H1 (cell line): ENCODE data around the gene MRPS18B. TPM values are rescaled to one million over a fixed set of nuclear protein-coding genes. Genes with fewer than 3 reads are reported as not detected.
A peak's percentile ranks its signal among the peaks of the same experiment; 100 is the strongest.

Experiments used
- CTCF ChIA-PET: fragments of 300-600 bp; sonication (Branson Sonifier 250); formaldehyde crosslinking; loops from one replicate; lab custom pipeline; 2021; ENCODE audit not compliant: partially characterized antibody; lab: Charles Lee
- POLR2A ChIA-PET: fragments of 300-600 bp; sonication (Branson Sonifier 250); formaldehyde crosslinking; loops from one replicate; lab custom pipeline; 2021; ENCODE audit warnings: inconsistent platforms; ENCODE audit not compliant: partially characterized antibody; lab: Charles Lee
- DNase-seq, 2 experiments: peaks; one replicate each; pipeline versions ENCODE4 v3.0.0 to v3.0.0-alpha.2; 2010 to 2022; ENCODE audit warnings: low spot score in 2 of 2, low read depth in 1 of 2, mixed read lengths in 1 of 2
- FAIRE-seq: peaks from 2 replicates; lab custom pipeline; 2011; peaks lifted over from hg19 to GRCh38; lab: Jason Lieb, UNC
- H2AFZ ChIP-seq: 2 replicates; pipeline ENCODE4 v1.8.1; 2012; ENCODE audit warnings: low read length, inconsistent platforms
- H2AK5ac ChIP-seq: 2 replicates; pipeline ENCODE4 v1.6.1; 2013; ENCODE audit warnings: low read depth, low read length
- H2BK120ac ChIP-seq: replicated peaks from 2 replicates; pipeline ENCODE3; 2013; ENCODE audit warnings: low read depth, low read length, inconsistent platforms
- H2BK12ac ChIP-seq: 2 replicates; pipeline ENCODE4 v1.6.1; 2013; ENCODE audit warnings: low read depth, low read length
- H2BK15ac ChIP-seq: 2 replicates; pipeline ENCODE4 v1.6.1; 2013; ENCODE audit warnings: low read length
- H2BK20ac ChIP-seq: 2 replicates; pipeline ENCODE4 v1.6.1; 2013; ENCODE audit warnings: low read length
- H2BK5ac ChIP-seq: 2 replicates; pipeline ENCODE4 v1.6.1; 2013; ENCODE audit warnings: low read depth, low read length
- H3K14ac ChIP-seq: 2 replicates; pipeline ENCODE4 v1.6.1; 2013; ENCODE audit warnings: inconsistent platforms; ENCODE audit not compliant: insufficient read length
- H3K18ac ChIP-seq: 2 replicates; pipeline ENCODE4 v1.6.1; 2013; ENCODE audit warnings: low read length; ENCODE audit errors: extremely low read depth
- H3K23ac ChIP-seq: 2 replicates; pipeline ENCODE4 v1.6.1; 2013; ENCODE audit warnings: inconsistent platforms; ENCODE audit not compliant: insufficient read length
- H3K23me2 ChIP-seq: 2 replicates; pipeline ENCODE4 v1.6.1; 2013; ENCODE audit warnings: low read depth, low read length
- H3K27ac ChIP-seq: 2 replicates; pipeline ENCODE4 v1.6.1; 2011; ENCODE audit warnings: low read depth, low read length, inconsistent platforms
- H3K27me3 ChIP-seq, 4 experiments: replicated peaks in 1 of 4; 1 replicate in 1 of 4; 2 replicates in 3 of 4; pipeline versions ENCODE4 v1.6.1 to v1.8.1; 2011 to 2013; ENCODE audit warnings: low read length in 3 of 4, mild to moderate bottlenecking in 3 of 4, inconsistent platforms in 2 of 4, mixed read lengths in 2 of 4, moderate library complexity in 1 of 4; ENCODE audit not compliant: control insufficient read depth in 3 of 4, insufficient read depth in 3 of 4; ENCODE audit errors: extremely low read depth in 1 of 4
- H3K36me3 ChIP-seq, 4 experiments: 2 replicates each; pipeline versions ENCODE4 v1.6.1 to v1.8.1; 2011 to 2013; ENCODE audit warnings: mild to moderate bottlenecking in 4 of 4, low read length in 3 of 4, moderate library complexity in 2 of 4, control low read depth in 1 of 4, inconsistent platforms in 1 of 4; ENCODE audit not compliant: insufficient read depth in 4 of 4, control insufficient read depth in 2 of 4
- H3K4ac ChIP-seq: replicated peaks from 2 replicates; pipeline ENCODE3; 2013; ENCODE audit warnings: low read length, low read depth, mixed read lengths, inconsistent platforms; ENCODE audit not compliant: insufficient read length
- H3K4me1 ChIP-seq, 4 experiments: replicated peaks in 1 of 4; 1 replicate in 1 of 4; 2 replicates in 3 of 4; pipeline versions ENCODE4 v1.6.1 to v1.8.1; 2011 to 2013; ENCODE audit warnings: low read length in 3 of 4, inconsistent platforms in 2 of 4, mixed read lengths in 1 of 4; ENCODE audit not compliant: insufficient read depth in 4 of 4, control insufficient read depth in 3 of 4
- H3K4me2 ChIP-seq, 2 experiments: 2 replicates each; pipeline versions ENCODE4 v1.6.1 to v1.8.1; 2011 to 2013; ENCODE audit warnings: low read depth in 2 of 2, low read length in 2 of 2, control low read depth in 1 of 2, inconsistent platforms in 1 of 2, mild to moderate bottlenecking in 1 of 2; ENCODE audit not compliant: insufficient read depth in 1 of 2
- H3K4me3 ChIP-seq, 4 experiments: fragments of 200-600, 300-600 bp in 1 of 4; sonication (generic), shearing (Covaris generic), sonication (Bioruptor Twin) in 1 of 4; 2 replicates each; pipeline versions ENCODE4 v1.5.1 to v1.8.1; 2011 to 2016; ENCODE audit warnings: low read length in 4 of 4, low read depth in 3 of 4, control low read depth in 2 of 4, inconsistent platforms in 2 of 4, mild to moderate bottlenecking in 2 of 4, mixed read lengths in 1 of 4, moderate library complexity in 1 of 4; ENCODE audit not compliant: insufficient read depth in 2 of 4; ENCODE audit errors: extremely low read depth in 1 of 4
- H3K56ac ChIP-seq: replicated peaks from 2 replicates; pipeline ENCODE3; 2013; ENCODE audit warnings: low read depth, mild to moderate bottlenecking, mixed read lengths, low read length, inconsistent platforms; ENCODE audit not compliant: insufficient read length
- H3K79me1 ChIP-seq: 2 replicates; pipeline ENCODE4 v1.6.1; 2013; ENCODE audit warnings: low read depth, low read length, control low read depth
- H3K79me2 ChIP-seq, 2 experiments: 2 replicates each; pipeline versions ENCODE4 v1.6.1 to v1.8.1; 2012 to 2013; ENCODE audit warnings: low read length in 2 of 2, mild to moderate bottlenecking in 2 of 2, inconsistent platforms in 1 of 2; ENCODE audit not compliant: insufficient read depth in 2 of 2, control insufficient read depth in 1 of 2
- H3K9ac ChIP-seq, 4 experiments: replicated peaks in 1 of 4; 1 replicate in 1 of 4; 2 replicates in 3 of 4; pipeline versions ENCODE4 v1.6.1 to v1.8.1; 2011 to 2013; ENCODE audit warnings: low read depth in 3 of 4, low read length in 3 of 4, control low read depth in 2 of 4, mild to moderate bottlenecking in 2 of 4, moderate library complexity in 2 of 4, inconsistent platforms in 1 of 4; ENCODE audit errors: extremely low read depth in 1 of 4
- H3K9me3 ChIP-seq, 2 experiments: 2 replicates each; pipeline versions ENCODE4 v1.6.1 to v1.8.1; 2012 to 2013; ENCODE audit warnings: mild to moderate bottlenecking in 2 of 2, moderate library complexity in 2 of 2, control low read depth in 1 of 2, inconsistent platforms in 1 of 2, low read depth in 1 of 2, low read length in 1 of 2, mixed read lengths in 1 of 2; ENCODE audit not compliant: insufficient read depth in 2 of 2
- H4K20me1 ChIP-seq, 2 experiments: replicated peaks in 1 of 2; 2 replicates each; pipeline versions ENCODE3 to v1.8.1; 2011 to 2013; ENCODE audit warnings: inconsistent platforms in 2 of 2, low read length in 2 of 2, mild to moderate bottlenecking in 1 of 2; ENCODE audit not compliant: insufficient read depth in 2 of 2, control insufficient read depth in 1 of 2
- H4K5ac ChIP-seq: 2 replicates; pipeline ENCODE4 v1.6.1; 2013; ENCODE audit warnings: low read length, low read depth, mixed read lengths, inconsistent platforms; ENCODE audit not compliant: insufficient read length
- H4K8ac ChIP-seq: 2 replicates; pipeline ENCODE4 v1.8.0; 2013; ENCODE audit warnings: mild to moderate bottlenecking, moderate library complexity, low read length, inconsistent platforms; ENCODE audit not compliant: insufficient read depth; ENCODE audit errors: extremely low read depth
- H4K91ac ChIP-seq: replicated peaks from 2 replicates; pipeline ENCODE3; 2013; ENCODE audit warnings: low read length, mixed read lengths, inconsistent platforms; ENCODE audit not compliant: insufficient read length
- KDM4A ChIP-seq: IDR thresholded peaks from one replicate; pipeline ENCODE4 v1.7.1; 2012; ENCODE audit warnings: low read depth, mild to moderate bottlenecking, moderate library complexity, low read length, inconsistent platforms; ENCODE audit not compliant: severe bottlenecking
- MAFK ChIP-seq: IDR thresholded peaks from 2 replicates; pipeline ENCODE4 v1.6.1; 2012; ENCODE audit warnings: low read depth, mild to moderate bottlenecking, improper control_type of control experiment, low read length
- POLR2A ChIP-seq, 2 experiments: IDR thresholded peaks; 1 replicate in 1 of 2; 2 replicates in 1 of 2; pipeline ENCODE4 v1.6.1; 2011; ENCODE audit warnings: low read depth in 2 of 2, low read length in 2 of 2, mild to moderate bottlenecking in 2 of 2; ENCODE audit errors: control extremely low read depth in 1 of 2
- TCF12 ChIP-seq: IDR thresholded peaks from 2 replicates; pipeline ENCODE4 v1.6.1; 2011; ENCODE audit warnings: low read depth, mild to moderate bottlenecking, low read length
- WGBS, 2 experiments: shearing (Covaris generic) in 1 of 2; methylation state at CpG; one replicate each; pipeline versions ENCODE4 v1.1.6 to v1.1.7; 2013 to 2015; ENCODE audit warnings: low lambda C conversion rate in 2 of 2, mixed read lengths in 2 of 2, inconsistent platforms in 1 of 2, low coverage in 1 of 2, missing lambda C conversion rate in 1 of 2; ENCODE audit not compliant: insufficient replicate concordance in 2 of 2, insufficient coverage in 1 of 2, insufficient read length in 1 of 2; ENCODE audit errors: extremely low coverage in 1 of 2, missing lambda C conversion rate in 1 of 2; 5-methylcytosine and 5-hydroxymethylcytosine counted together
- polyA plus RNA-seq, 7 experiments: library from polyadenylated mRNA; depleted of rRNA in 3 of 7; stranded (reverse) in 5 of 7; unstranded in 2 of 7; fragments of >200 nt in 5 of 7; fragments of 200-250 nt in 2 of 7; gene quantifications; 1 replicate in 5 of 7; 2 replicates in 1 of 7; 4 replicates in 1 of 7; pipeline versions ENCODE4 v1.2.1 to v1.2.3, GENCODE V29; 2011 to 2013; ENCODE audit warnings: missing spikeins in 2 of 7, mixed read lengths in 2 of 7
- total RNA-seq: library from RNA; stranded (reverse); fragmentation: NEBNext Ultra II Directional; extraction: Animal tissue kit (Norgen Biotek cat#: 25700); gene quantifications from 2 replicates; pipeline ENCODE4 v1.2.1, GENCODE V29; 2021

MRPS18B gene
- total and polyA plus RNA-seq, 2 of the 8 experiments (the other 6 are each of a cell fraction or from before 2014, with no cell fraction given): 57.8 to 83.3 TPM

GRCh38 chr6:30583921-30584320 is 33.7 kb upstream of the MRPS18B start:
- no peak overlapping the region for H2BK15ac ChIP-seq
- H3K4ac ChIP-seq: no peak overlapping the region
- H3K4me3 ChIP-seq: no peak overlapping the region
- no peak overlapping the region for H2AFZ ChIP-seq
- no peak overlapping the region for H3K27ac ChIP-seq
- no peak overlapping the region for H2BK20ac ChIP-seq
- 0 out of 3 replicates have a peak, but pooled peaks of 1 of the 2 experiments have one; percentile 10 for TF ChIP-seq POLR2A (IDR thresholded peaks at IDR 0.05; ENCODE audit: control extremely low read depth in 1 of 2, low read depth in 2 of 2, low read length in 2 of 2)
- no peak for TF ChIP-seq TCF12
- TF ChIP-seq MAFK: no peak
- TF ChIP-seq KDM4A: no peak
- POLR2A ChIA-PET: interaction anchor here (1.2 to 27.0 kb wide), 8 partner anchors 10 to 117 kb away, joined by 3 to 712 read pairs (median 8); partner anchors contain the start of gene ABCF1
- no peak overlapping the region for H3K18ac ChIP-seq
- DNase-seq (no peak), FAIRE-seq (no peak)
- peaks cover 44 to 91% (median 78%) of the 10 kb centered on the region in 4 experiments for H3K36me3 ChIP-seq
- WGBS, 2 experiments: 94% methylated on average over 5 of the region's 5 CpGs; no CpG with 5 or more reads in 1 of the 2 experiments
- no peaks in the 10 kb centered on the region for H3K79me2 ChIP-seq
- no peaks in the 10 kb centered on the region for H3K23me2 ChIP-seq
- H2BK120ac ChIP-seq: no peak overlapping the region
- H3K56ac ChIP-seq: no peak overlapping the region
- no peak overlapping the region for H2BK5ac ChIP-seq
- H3K79me1 ChIP-seq: no peaks in the 10 kb centered on the region; the same call in 1 of the 2 replicates
- H3K4me1 ChIP-seq: no peaks in the 10 kb centered on the region
- H3K27me3 ChIP-seq: no peaks in the 10 kb centered on the region
- H3K4me2 ChIP-seq: no peak overlapping the region
- no peaks in the 10 kb centered on the region for H3K9me3 ChIP-seq
- no peak overlapping the region for H2BK12ac ChIP-seq
- H4K20me1 ChIP-seq: peaks cover 3 to 6% of the 10 kb centered on the region in 2 experiments
- CTCF ChIA-PET: interaction anchor here (0.6 to 4.9 kb wide), 4 partner anchors 13 to 101 kb away, joined by 3 to 23 read pairs (median 5); no protein-coding TSS in a partner anchor
- H2AK5ac ChIP-seq: no peak overlapping the region
- H4K5ac ChIP-seq: no peak overlapping the region
- H4K8ac ChIP-seq: no peak overlapping the region
- no peak overlapping the region for H3K14ac ChIP-seq
- no peak overlapping the region for H3K23ac ChIP-seq
- H3K9ac ChIP-seq: no peak overlapping the region
- no peak overlapping the region for H4K91ac ChIP-seq
